Right lobe of liver (tissue), 6 donors: ENCODE results near the gene RHOJ. TPM values are rescaled to one million over a fixed set of nuclear protein-coding genes. Genes with fewer than 3 reads are reported as not detected.
"Not testable (repeated sequence)": the region's sequence is repeated elsewhere in the genome, so short reads cannot be mapped to it uniquely, and the experiment has no call there.

ENCODE experiments used
- ATAC-seq, 4 donors: fragments of 200-7000 bp; cut with Tn5 transposase; one replicate each; pipeline ENCODE4 v1.9.1; 2020; ENCODE audit warnings: mild to moderate bottlenecking in 4 of 4, moderate library complexity in 4 of 4
- DNase-seq, 3 donors: peaks; one replicate each; pipeline ENCODE4 v3.0.0-alpha.2; 2020
- H3K27ac ChIP-seq, 3 donors: fragments of 200-600 bp; one replicate each; pipeline ENCODE4 v1.8.0; 2022
- H3K27me3 ChIP-seq, 2 donors: fragments of 200-600 bp; one replicate each; pipeline ENCODE4 v1.8.0; 2022
- H3K36me3 ChIP-seq, 4 donors: fragments of 200-600 bp; sonication (generic) in 1 of 4; one replicate each; pipeline versions ENCODE4 v1.5.1 to v1.8.0; 2017 to 2022; ENCODE audit warnings: control low read depth in 1 of 4
- H3K4me1 ChIP-seq, 4 donors: fragments of 200-600 bp; sonication (generic) in 1 of 4; one replicate each; pipeline versions ENCODE4 v1.5.1 to v1.8.0; 2017 to 2022; ENCODE audit warnings: control low read depth in 1 of 4
- H3K4me3 ChIP-seq, 3 donors: fragments of 200-600 bp; one replicate each; pipeline ENCODE4 v1.8.0; 2022
- H3K9me3 ChIP-seq, 4 donors: fragments of 200-600 bp; sonication (generic) in 1 of 4; one replicate each; pipeline versions ENCODE4 v1.5.1 to v1.8.0; 2017 to 2022; ENCODE audit warnings: control low read depth in 1 of 4
- POLR2A ChIP-seq: fragments of 450-650 bp; IDR thresholded peaks from one replicate; pipeline ENCODE4 v1.6.1; 2017; ENCODE audit warnings: antibody characterized with exemption, mild to moderate bottlenecking
- WGBS: methylation state at CpG from one replicate; pipeline ENCODE4 v1.1.6; 2018; ENCODE audit warnings: low coverage, low lambda C conversion rate; ENCODE audit not compliant: insufficient coverage; ENCODE audit errors: missing lambda C conversion rate; 5-methylcytosine and 5-hydroxymethylcytosine counted together
- intact Hi-C, 2 donors: fragments of 100-400 bp; cut with DNase I; formaldehyde crosslinking; loops; one replicate each; pipeline versions ENCODE4 v1.11.2 to v1.14.1; 2022
- total RNA-seq, 6 experiments: library from RNA; depleted of rRNA in 2 of 6; stranded (reverse); fragments of >200 nt in 2 of 6; fragmentation: NEBNext Ultra II Directional in 3 of 6; extraction: Animal tissue kit (Norgen Biotek cat#: 25700) in 3 of 6; gene quantifications; one replicate each; pipeline versions ENCODE4 v1.1.0 to v1.2.4, GENCODE V29; 2016 to 2023
- TF ChIP-seq, protein P1 (sequence below), 4 donors: fragments of 200-600 bp in 3 of 4; fragments of 450-650 bp in 1 of 4; IDR thresholded peaks; one replicate each; pipeline versions ENCODE4 v1.5.1 to v1.8.0; 2016 to 2022; ENCODE audit warnings: antibody characterized with exemption in 4 of 4, mild to moderate bottlenecking in 2 of 4
- donor health status: DM: no; HTN: yes; CAD: no.
- donor health status: DM: no; HTN: no; CAD: no.
- donor health status: DM: no; HTN: no; CAD: no.
- donor health status: DM: no; HTN: yes; CAD: no.
- donor health status: DM: no; HTN: yes; CAD: no.

Gene RHOJ
- total RNA-seq, 6 experiments from 2014 or later, result 1.7 to 6.0 (median 2.9) TPM

DNA sequence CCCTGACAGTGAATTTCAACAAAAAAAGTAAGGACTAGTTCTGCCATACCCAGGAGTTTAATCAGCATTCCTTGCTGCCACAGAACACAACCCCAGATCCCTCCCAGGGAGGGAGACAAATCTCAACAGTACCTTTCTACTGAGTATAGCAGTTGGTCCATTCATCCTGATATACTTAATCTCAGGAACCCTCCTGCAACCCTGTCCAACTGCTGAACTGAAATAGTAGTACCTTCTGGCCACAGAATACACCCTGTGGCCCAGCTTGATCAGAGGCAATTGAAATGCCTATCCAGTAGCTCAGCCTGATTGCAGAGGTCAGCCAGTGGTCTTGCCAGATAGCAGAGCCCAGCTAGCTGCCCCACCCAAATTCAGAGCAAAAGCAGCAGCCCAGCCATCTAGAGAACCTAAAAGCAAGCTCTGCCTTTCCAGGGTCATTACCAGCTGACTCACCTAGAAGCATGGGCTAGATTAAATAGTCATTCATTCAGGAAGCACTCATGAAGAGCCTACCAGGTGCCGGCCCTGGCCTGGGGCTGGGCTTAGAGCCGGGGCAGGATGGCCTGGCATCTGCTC lies 40.0 kb upstream of the RHOJ start:
- H3K27me3 ChIP-seq, result no peaks in the 10 kb centered on the region
- intact Hi-C loops, result no loop called here
- H3K36me3 ChIP-seq, result no peaks in the 10 kb centered on the region
- peaks cover 0 to 3% (median 0%) of the 10 kb centered on the region in 4 donors for H3K9me3 ChIP-seq
- DNase-seq (no peak), ATAC-seq (no peak)
- no CpG with 5 or more reads among the region's 2 CpGs for WGBS
- no peak overlapping the region for H3K4me3 ChIP-seq
- H3K27ac ChIP-seq, result no peak overlapping the region
- no peak for TF ChIP-seq POLR2A
- TF ChIP-seq, protein P1, sequence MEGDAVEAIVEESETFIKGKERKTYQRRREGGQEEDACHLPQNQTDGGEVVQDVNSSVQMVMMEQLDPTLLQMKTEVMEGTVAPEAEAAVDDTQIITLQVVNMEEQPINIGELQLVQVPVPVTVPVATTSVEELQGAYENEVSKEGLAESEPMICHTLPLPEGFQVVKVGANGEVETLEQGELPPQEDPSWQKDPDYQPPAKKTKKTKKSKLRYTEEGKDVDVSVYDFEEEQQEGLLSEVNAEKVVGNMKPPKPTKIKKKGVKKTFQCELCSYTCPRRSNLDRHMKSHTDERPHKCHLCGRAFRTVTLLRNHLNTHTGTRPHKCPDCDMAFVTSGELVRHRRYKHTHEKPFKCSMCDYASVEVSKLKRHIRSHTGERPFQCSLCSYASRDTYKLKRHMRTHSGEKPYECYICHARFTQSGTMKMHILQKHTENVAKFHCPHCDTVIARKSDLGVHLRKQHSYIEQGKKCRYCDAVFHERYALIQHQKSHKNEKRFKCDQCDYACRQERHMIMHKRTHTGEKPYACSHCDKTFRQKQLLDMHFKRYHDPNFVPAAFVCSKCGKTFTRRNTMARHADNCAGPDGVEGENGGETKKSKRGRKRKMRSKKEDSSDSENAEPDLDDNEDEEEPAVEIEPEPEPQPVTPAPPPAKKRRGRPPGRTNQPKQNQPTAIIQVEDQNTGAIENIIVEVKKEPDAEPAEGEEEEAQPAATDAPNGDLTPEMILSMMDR (IDR thresholded peaks at IDR 0.05), result no peak
- H3K4me1 ChIP-seq, result no peaks in the 10 kb centered on the region

DNA sequence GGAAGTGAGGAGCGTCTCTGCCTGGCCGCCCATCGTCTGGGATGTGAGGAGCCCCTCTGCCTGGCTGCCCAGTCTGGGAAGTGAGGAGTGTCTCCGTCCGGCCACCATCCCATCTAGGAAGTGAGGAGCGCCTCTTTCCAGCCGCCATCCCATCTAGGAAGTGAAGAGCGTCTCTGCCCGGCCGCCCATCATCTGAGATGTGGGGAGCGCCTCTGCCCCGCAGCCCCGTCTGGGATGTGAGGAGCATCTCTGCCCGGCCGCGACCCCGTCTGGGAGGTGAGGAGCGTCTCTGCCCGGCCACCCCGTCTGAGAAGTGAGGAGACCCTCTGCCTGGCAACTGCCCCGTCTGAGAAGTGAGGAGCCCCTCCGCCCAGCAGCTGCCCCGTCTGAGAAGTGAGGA lies 39.0 kb upstream of the RHOJ start:
- DNase-seq, H3K27me3 ChIP-seq, H3K4me3 ChIP-seq, H3K27ac ChIP-seq, H3K4me1 ChIP-seq, ATAC-seq, H3K9me3 ChIP-seq, H3K36me3 ChIP-seq, intact Hi-C loops: not testable (repeated sequence)
- WGBS, result no CpG with 5 or more reads among the region's 23 CpGs

DNA sequence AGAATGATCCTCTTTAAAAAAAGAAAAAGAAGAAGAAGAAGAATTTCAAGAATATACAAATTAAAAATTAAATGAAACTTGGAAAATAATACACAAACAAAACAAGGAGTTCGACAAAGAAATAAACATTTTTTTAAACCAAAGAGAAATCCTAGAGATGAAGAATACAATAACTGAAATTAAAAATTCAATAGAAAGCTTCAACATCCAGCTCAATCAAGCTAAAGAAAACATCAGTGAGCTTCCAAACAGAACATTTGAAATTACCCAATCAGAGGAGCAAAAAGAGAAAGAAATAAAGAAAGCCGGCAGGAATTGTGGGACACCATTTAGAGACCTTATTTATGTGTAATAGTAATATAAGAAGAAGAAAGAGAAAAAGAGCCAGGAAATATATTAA lies 37.2 kb upstream of the RHOJ start:
- Histone ChIP-seq H3K9me3 (peaks cover 0 to 3% (median 0%) of the 10 kb centered on the region in 4 donors), H3K4me1 (no peaks in the 10 kb centered on the region), H3K4me3 (no peak overlapping the region), H3K27me3 (no peaks in the 10 kb centered on the region), H3K36me3 (no peaks in the 10 kb centered on the region), H3K27ac (no peak overlapping the region)
- TF ChIP-seq, protein P1 (IDR thresholded peaks at IDR 0.05), result no peak
- no peak for TF ChIP-seq POLR2A
- ATAC-seq (no peak), DNase-seq (no peak)
- intact Hi-C loops, result no loop called here
- 60% methylated on average over 2 of the region's 2 CpGs for WGBS

DNA sequence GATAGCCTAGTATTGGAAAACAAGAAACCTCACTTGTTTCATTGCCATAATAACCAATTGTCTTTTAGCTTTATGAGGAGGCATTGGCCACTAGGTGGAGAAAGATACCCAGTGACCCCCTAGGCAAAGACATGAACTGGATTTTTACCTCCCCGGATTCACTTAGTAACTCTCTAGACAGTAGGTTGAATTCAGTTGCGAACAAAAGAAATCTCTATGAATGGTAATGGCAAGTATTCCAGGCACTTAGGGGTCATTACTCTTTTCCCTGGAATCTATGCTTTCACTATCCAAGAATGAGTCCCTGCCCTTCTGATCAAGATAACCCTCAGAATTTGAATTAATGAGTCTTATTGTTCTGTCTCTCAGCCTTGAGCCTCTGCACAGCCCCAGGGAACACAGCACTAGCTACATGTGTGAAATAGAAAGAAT lies 29.5 kb upstream of the RHOJ start:
- intact Hi-C loops, result loop anchor here in 1 of 2 donors (10.0 kb wide), 1 partner anchor 100 kb away; no protein-coding TSS in a partner anchor
- Histone ChIP-seq H3K9me3 (no peaks in the 10 kb centered on the region), H3K4me1 (no peaks in the 10 kb centered on the region), H3K27ac (no peak overlapping the region), H3K4me3 (no peak overlapping the region), H3K36me3 (no peaks in the 10 kb centered on the region), H3K27me3 (no peaks in the 10 kb centered on the region)
- no peak for DNase-seq
- WGBS, result 6% methylated on average over 2 of the region's 2 CpGs
- TF ChIP-seq, protein P1 (IDR thresholded peaks at IDR 0.05), result peak; percentile 28 to 50 (median 42)
- no peak for TF ChIP-seq POLR2A
- peak; percentile 36 to 63 (median 44) for ATAC-seq

DNA sequence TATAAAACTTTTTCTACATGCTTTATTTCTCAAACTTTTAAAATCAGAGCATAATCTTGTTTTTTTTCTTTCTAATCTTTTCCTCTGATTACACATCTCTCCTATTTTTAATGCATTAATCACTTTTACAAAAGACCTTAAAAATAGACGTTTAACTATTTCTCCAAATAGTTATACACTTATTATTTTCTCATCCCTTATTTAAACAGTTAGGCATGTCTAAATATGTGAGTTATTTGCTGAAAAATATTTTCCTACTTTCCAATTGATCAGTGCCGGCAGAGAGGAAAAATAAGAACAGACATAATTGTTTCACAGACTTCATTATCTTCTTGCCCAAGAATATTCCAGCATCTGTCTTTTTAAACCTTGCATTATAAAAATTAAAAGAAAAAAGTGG lies 28.7 kb upstream of the RHOJ start:
- Histone ChIP-seq H3K27ac (no peak overlapping the region), H3K36me3 (no peaks in the 10 kb centered on the region), H3K4me3 (no peak overlapping the region), H3K4me1 (no peaks in the 10 kb centered on the region), H3K27me3 (no peaks in the 10 kb centered on the region), H3K9me3 (no peaks in the 10 kb centered on the region)
- no peak for DNase-seq
- ATAC-seq, result no peak
- WGBS, result 14% methylated on average over 2 of the region's 2 CpGs
- no peak for TF ChIP-seq POLR2A
- TF ChIP-seq, protein P1 (IDR thresholded peaks at IDR 0.05), result no peak
- intact Hi-C loops, result loop anchor here in 1 of 2 donors (10.0 kb wide), 1 partner anchor 99 kb away; no protein-coding TSS in a partner anchor
